DMS53 treated with DMSO at 0.1 percent for 48 hours (cell line): Measurements from ENCODE around the gene NANOG.
"Not testable (repeated sequence)": the region's sequence is repeated elsewhere in the genome, so short reads cannot be mapped to it uniquely, and the experiment has no call there.

Experiments
- DNase-seq: peaks from one replicate; lab custom pipeline; 2025; ENCODE audit not compliant: unreplicated experiment; lab: John Stamatoyannopoulos, UW

NANOG gene

GRCh38 chr12:7788884-7789528, at the start of gene NANOG:
Gene NANOG, plus strand, starts transcription at chr12:7789402. Its CDS starts 213 bp downstream, at chr12:7789615.
- not testable (repeated sequence) for DNase-seq

GRCh38 chr12:7747246-7747645, 42.0 kb upstream of the NANOG start, which contains the start of gene CLEC4C:
Gene CLEC4C, minus strand, starts transcription at chr12:7747375. Its CDS starts 27 bp downstream, at chr12:7747348.
- DNase-seq: no peak

GRCh38 chr12:7748852-7749251, 40.4 kb upstream of the NANOG start:
- DNase-seq: no peak

GRCh38 chr12:7749442-7749841, 39.8 kb upstream of the NANOG start:
- no peak for DNase-seq

- DNase-seq: no peak
Observed at GRCh38 chr12:7750350-7750749, 38.9 kb upstream of the NANOG start.

- DNase-seq: no peak
Observed at GRCh38 chr12:7751394-7751793, 37.8 kb upstream of the NANOG start.

GRCh38 chr12:7751941-7752922, 37.0 kb upstream of the NANOG start:
- not testable (repeated sequence) for DNase-seq

- not testable (repeated sequence) for DNase-seq
Observed at GRCh38 chr12:7755668-7756067, 33.5 kb upstream of the NANOG start.

- no peak for DNase-seq
Observed at GRCh38 chr12:7756993-7757392, 32.2 kb upstream of the NANOG start.

- no peak for DNase-seq
Observed at GRCh38 chr12:7758766-7759140, 30.4 kb upstream of the NANOG start.

- no peak for DNase-seq
Observed at GRCh38 chr12:7769999-7770398, 19.2 kb upstream of the NANOG start.

- no peak for DNase-seq
Observed at GRCh38 chr12:7781274-7781673, 7.9 kb upstream of the NANOG start.

- DNase-seq: no peak
Observed at GRCh38 chr12:7782055-7782454, 7.1 kb upstream of the NANOG start.

GRCh38 chr12:7783433-7783832, 5.8 kb upstream of the NANOG start:
- not testable (repeated sequence) for DNase-seq

GRCh38 chr12:7784701-7785100, 4.5 kb upstream of the NANOG start:
- no peak for DNase-seq

- no peak for DNase-seq
Observed at GRCh38 chr12:7787574-7788293, 1.5 kb upstream of the NANOG start.

GRCh38 chr12:7788294-7788660, 925 bp upstream of the NANOG start:
- DNase-seq: no peak

GRCh38 chr12:7793211-7793610, 4.0 kb downstream of the NANOG start:
- no peak for DNase-seq

GRCh38 chr12:7797269-7797668, 8.1 kb downstream of the NANOG start:
- DNase-seq: not testable (repeated sequence)

GRCh38 chr12:7797698-7798398, 8.6 kb downstream of the NANOG start:
- no peak for DNase-seq
